Neutrophil (primary cell): Measurements from ENCODE around the gene FLYWCH1.

Source experiments
- H3K27ac ChIP-seq: fragments of 200-600 bp; sonication (generic); 2 replicates; pipeline ENCODE4 v1.5.1; 2016; ENCODE audit warnings: mild to moderate bottlenecking, moderate library complexity
- H3K27me3 ChIP-seq: fragments of 200-600 bp; sonication (generic); 2 replicates; pipeline ENCODE4 v1.6.0; 2016; ENCODE audit warnings: mild to moderate bottlenecking
- H3K36me3 ChIP-seq: fragments of 200-600 bp; sonication (generic); 2 replicates; pipeline ENCODE4 v1.5.1; 2017
- H3K4me1 ChIP-seq, 2 experiments: fragments of 200-600 bp in 1 of 2; sonication (generic) in 1 of 2; 1 replicate in 1 of 2; 2 replicates in 1 of 2; pipeline versions ENCODE4 v1.5.1 to v1.6.1; 2013 to 2016; ENCODE audit warnings: low read depth in 1 of 2, low read length in 1 of 2, mild to moderate bottlenecking in 1 of 2, moderate library complexity in 1 of 2; ENCODE audit not compliant: control insufficient read depth in 1 of 2, insufficient read depth in 1 of 2
- H3K4me3 ChIP-seq, 2 experiments: fragments of 200-600 bp in 1 of 2; sonication (generic) in 1 of 2; 1 replicate in 1 of 2; 2 replicates in 1 of 2; pipeline ENCODE4 v1.5.1; 2013 to 2016; ENCODE audit warnings: low read depth in 1 of 2, low read length in 1 of 2, mild to moderate bottlenecking in 1 of 2, moderate library complexity in 1 of 2
- H3K9me3 ChIP-seq: fragments of 200-600 bp; sonication (generic); 2 replicates; pipeline ENCODE4 v1.5.1; 2016
- TF ChIP-seq, protein P1 (sequence below): fragments of 200-600 bp; sonication (generic); IDR thresholded peaks from 2 replicates; pipeline ENCODE4 v1.5.1; 2016; ENCODE audit warnings: antibody characterized with exemption

The FLYWCH1 gene

DNA sequence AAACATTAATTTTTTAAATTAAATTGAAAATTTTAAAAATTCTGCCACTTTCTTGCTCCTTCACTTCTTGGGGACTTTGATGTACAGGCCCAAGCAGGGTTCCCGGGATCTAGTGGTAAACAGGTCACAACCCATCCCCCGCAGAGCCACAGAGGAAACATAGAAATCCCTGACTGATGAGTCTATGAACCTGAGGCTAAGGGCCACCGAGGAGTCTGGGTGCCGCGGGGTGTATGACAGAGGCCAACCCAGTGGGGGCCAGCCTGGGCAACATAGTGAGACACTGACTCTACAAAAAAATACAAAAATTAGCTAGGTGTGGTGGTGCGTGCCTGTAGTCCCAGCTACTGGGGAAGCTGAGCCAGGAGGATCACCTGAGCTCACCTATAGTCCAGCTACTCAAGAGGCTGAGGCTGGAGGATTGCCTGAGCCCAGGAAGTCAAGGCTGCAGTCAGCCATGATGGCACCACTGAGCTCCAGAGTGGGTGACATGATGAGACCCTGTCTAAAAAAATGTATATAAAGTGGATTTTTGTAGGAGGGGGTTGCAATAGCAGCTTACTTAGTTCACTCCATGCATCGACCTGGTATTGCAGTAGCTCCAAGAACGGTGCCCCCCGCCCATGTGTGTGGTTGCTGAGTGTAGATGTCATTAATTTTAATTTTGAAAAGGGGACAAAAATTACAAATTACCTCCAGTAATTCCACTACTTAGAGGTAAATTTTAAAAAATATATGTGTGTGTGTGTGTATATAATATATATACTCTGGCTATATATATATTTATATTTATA lies 9.2 kb upstream of the FLYWCH1 start:
- H3K4me3 ChIP-seq: no peak overlapping the region
- TF ChIP-seq, protein P1, sequence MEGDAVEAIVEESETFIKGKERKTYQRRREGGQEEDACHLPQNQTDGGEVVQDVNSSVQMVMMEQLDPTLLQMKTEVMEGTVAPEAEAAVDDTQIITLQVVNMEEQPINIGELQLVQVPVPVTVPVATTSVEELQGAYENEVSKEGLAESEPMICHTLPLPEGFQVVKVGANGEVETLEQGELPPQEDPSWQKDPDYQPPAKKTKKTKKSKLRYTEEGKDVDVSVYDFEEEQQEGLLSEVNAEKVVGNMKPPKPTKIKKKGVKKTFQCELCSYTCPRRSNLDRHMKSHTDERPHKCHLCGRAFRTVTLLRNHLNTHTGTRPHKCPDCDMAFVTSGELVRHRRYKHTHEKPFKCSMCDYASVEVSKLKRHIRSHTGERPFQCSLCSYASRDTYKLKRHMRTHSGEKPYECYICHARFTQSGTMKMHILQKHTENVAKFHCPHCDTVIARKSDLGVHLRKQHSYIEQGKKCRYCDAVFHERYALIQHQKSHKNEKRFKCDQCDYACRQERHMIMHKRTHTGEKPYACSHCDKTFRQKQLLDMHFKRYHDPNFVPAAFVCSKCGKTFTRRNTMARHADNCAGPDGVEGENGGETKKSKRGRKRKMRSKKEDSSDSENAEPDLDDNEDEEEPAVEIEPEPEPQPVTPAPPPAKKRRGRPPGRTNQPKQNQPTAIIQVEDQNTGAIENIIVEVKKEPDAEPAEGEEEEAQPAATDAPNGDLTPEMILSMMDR: no peak

DNA sequence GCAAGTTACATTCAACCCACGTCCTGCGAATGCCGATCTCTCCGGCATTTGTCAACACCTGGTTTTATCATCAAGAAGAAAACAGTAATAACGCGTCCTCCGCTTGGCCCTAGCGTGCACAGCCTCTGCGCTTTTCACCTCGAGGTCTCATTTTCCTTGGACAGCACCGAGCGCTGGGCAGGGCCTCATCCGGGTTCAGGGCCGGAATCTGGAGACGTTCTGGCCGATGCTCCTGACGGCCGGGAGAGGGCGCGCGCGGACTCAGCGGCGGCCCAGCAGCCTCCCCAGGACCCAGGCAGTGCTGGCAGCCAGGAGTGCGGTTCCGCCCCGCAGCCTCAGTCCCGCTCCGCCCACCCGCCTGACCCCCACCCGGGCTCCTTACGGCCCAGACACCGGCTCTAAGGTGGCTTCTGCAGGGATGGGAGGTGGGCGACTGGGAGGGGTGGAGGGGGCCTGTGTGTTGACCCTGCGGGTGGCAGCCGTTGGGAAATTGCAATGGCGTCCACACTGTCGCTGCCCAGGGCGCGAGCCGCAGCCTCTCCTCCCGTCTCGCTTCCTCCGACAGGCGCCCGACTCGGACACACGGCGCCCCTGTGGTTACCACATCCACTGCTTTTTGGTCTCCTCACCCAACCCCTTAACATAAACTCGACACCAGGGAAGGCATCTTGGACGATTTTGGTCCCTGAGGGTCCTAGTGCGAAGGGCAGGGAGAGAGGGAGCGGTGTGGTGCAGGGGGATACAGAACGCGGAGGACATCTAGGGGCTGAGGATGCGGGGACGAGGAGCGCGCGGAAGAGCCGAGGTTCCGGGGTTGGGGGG lies 7.4 kb upstream of the FLYWCH1 start:
- Histone ChIP-seq H3K27ac (peak overlapping the region; percentile 74), H3K4me3 (peak overlapping the region; percentile 66 to 70), H3K4me1 (peaks cover 20 to 24% of the 10 kb centered on the region in 2 experiments), H3K9me3 (no peaks in the 10 kb centered on the region), H3K36me3 (no peaks in the 10 kb centered on the region), H3K27me3 (no peaks in the 10 kb centered on the region)
- TF ChIP-seq, protein P1: peak; percentile 97

More for the DNA sequence above, 9.2 kb upstream of the FLYWCH1 start:
- Histone ChIP-seq H3K9me3 (no peaks in the 10 kb centered on the region), H3K4me1 (peaks cover 20 to 24% of the 10 kb centered on the region in 2 experiments), H3K27ac (no peak overlapping the region), H3K27me3 (no peaks in the 10 kb centered on the region), H3K36me3 (no peaks in the 10 kb centered on the region)

DNA sequence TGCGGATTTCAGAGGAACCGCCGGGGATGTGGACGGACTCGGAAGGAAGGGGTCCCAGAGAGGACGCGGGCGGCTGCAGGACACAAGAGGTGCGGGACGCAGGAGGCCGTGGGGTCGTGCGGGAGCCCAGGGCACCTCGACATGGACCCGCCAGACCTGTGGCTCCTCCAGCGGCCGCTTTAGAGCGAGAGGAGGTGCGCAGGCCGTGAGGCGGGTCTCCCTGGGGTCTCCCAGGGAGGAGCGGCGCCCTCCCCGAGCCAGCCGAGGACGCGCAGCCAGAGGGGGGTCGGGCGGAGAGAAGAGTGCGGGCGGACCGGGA lies 6.8 kb upstream of the FLYWCH1 start:
- no peaks in the 10 kb centered on the region for H3K9me3 ChIP-seq
- H3K4me1 ChIP-seq: peaks cover 20 to 24% of the 10 kb centered on the region in 2 experiments
- H3K4me3 ChIP-seq: peak overlapping the region; percentile 66 to 70
- H3K27ac ChIP-seq: peak overlapping the region; percentile 74
- TF ChIP-seq, protein P1: no peak
- H3K36me3 ChIP-seq: no peaks in the 10 kb centered on the region
- H3K27me3 ChIP-seq: no peaks in the 10 kb centered on the region

DNA sequence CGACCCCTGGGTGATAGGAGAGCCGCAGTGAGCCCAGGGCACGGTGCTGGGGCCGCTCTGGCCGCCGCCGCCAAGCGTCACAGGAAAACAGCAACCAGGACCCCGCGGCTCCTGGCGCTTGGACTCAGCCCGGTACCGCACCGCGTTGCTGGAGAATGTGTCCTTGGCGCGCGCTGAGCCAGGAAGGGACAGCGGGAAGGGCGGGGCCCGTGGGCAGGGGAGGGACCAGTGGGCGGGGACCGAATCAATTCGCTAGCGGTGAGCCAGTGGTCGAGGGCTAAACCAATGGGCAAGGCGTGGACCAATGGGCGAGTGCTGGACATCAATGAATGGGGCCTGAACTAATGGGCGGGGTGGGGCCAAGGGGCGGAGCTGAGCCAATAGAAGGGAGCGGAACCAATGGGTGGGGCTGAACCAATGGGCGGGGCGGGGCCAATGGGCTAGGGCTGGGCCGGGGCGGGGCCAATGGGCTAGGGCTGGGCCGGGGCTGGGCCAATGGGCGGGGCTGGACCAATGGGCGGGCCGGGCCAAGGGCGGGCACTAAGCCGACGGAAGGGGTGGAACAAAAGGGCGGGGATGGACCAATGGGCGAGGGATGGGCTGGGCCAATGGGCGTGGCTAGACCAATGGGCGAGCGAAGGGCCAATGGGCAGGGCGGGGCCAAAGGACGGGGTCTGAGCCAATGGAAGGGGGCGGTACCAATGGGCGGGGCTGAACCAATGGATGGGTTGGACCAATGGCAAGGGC lies 6.3 kb upstream of the FLYWCH1 start:
- Histone ChIP-seq H3K4me3 (peak overlapping the region; percentile 66 to 70), H3K27ac (peak overlapping the region; percentile 74), H3K4me1 (peaks cover 20 to 24% of the 10 kb centered on the region in 2 experiments), H3K36me3 (no peaks in the 10 kb centered on the region), H3K27me3 (no peaks in the 10 kb centered on the region), H3K9me3 (no peaks in the 10 kb centered on the region)
- TF ChIP-seq, protein P1: peak; percentile 22

DNA sequence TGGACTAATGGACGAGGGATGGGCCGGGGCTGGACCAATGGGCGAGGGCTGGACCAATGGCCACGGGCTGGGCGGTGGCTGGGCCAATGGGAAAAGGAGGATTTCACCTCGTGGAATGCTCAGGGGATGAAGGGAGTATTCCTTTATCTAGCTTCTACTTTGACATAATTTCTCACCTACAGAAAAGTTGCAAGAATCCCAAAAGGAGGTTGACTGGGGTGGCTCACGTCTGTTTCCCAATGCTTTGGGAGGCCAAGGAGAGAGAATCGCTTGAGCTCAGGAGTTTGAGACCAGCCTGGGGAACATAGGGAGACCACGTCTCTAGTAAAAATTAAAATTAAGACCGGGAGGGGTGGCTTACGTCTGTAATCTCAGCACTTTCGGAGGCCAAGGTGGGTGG lies 5.7 kb upstream of the FLYWCH1 start:
- Histone ChIP-seq H3K4me3 (peak overlapping the region; percentile 31 to 70), H3K27ac (peak overlapping the region; percentile 41), H3K4me1 (peaks cover 24 to 30% of the 10 kb centered on the region in 2 experiments), H3K27me3 (no peaks in the 10 kb centered on the region), H3K36me3 (no peaks in the 10 kb centered on the region), H3K9me3 (no peaks in the 10 kb centered on the region)
- TF ChIP-seq, protein P1: no peak
